H1 (cell line): ENCODE data around the gene DIPK1B. TPM values are rescaled to one million over a fixed set of nuclear protein-coding genes. Genes with fewer than 3 reads are reported as not detected.

Experiments
- CHD2 ChIP-seq: IDR thresholded peaks from 2 replicates; pipeline ENCODE4 v1.6.1; 2012; ENCODE audit warnings: low read length, improper control_type of control experiment
- EP300 ChIP-seq, 2 experiments: IDR thresholded peaks; 1 replicate in 1 of 2; 2 replicates in 1 of 2; pipeline ENCODE4 v1.6.1; 2011 to 2012; ENCODE audit warnings: low read depth in 2 of 2, low read length in 2 of 2, mild to moderate bottlenecking in 2 of 2, borderline replicate concordance in 1 of 2, inconsistent platforms in 1 of 2, moderate library complexity in 1 of 2
- POU5F1 ChIP-seq: IDR thresholded peaks from 2 replicates; pipeline ENCODE4 v1.6.1; 2011; ENCODE audit warnings: low read depth, mild to moderate bottlenecking, low read length, moderate library complexity
- RXRA ChIP-seq: IDR thresholded peaks from 2 replicates; pipeline ENCODE4 v1.6.1; 2011; ENCODE audit warnings: low read depth, mild to moderate bottlenecking, low read length, moderate library complexity; ENCODE audit not compliant: insufficient read depth
- TBP ChIP-seq: IDR thresholded peaks from 2 replicates; pipeline ENCODE4 v1.6.1; 2011; ENCODE audit warnings: low read depth, low read length, improper control_type of control experiment
- TCF12 ChIP-seq: IDR thresholded peaks from 2 replicates; pipeline ENCODE4 v1.6.1; 2011; ENCODE audit warnings: low read depth, mild to moderate bottlenecking, low read length
- polyA plus RNA-seq, 7 experiments: library from polyadenylated mRNA; depleted of rRNA in 3 of 7; stranded (reverse) in 5 of 7; unstranded in 2 of 7; fragments of >200 nt in 5 of 7; fragments of 200-250 nt in 2 of 7; gene quantifications; 1 replicate in 5 of 7; 2 replicates in 1 of 7; 4 replicates in 1 of 7; pipeline versions ENCODE4 v1.2.1 to v1.2.3, GENCODE V29; 2011 to 2013; ENCODE audit warnings: missing spikeins in 2 of 7, mixed read lengths in 2 of 7
- total RNA-seq: library from RNA; stranded (reverse); fragmentation: NEBNext Ultra II Directional; extraction: Animal tissue kit (Norgen Biotek cat#: 25700); gene quantifications from 2 replicates; pipeline ENCODE4 v1.2.1, GENCODE V29; 2021

Gene DIPK1B
- total and polyA plus RNA-seq, 2 of the 8 experiments (the other 6 are each of a cell fraction or from before 2014, with no cell fraction given): 32.3 to 64.8 TPM

DNA sequence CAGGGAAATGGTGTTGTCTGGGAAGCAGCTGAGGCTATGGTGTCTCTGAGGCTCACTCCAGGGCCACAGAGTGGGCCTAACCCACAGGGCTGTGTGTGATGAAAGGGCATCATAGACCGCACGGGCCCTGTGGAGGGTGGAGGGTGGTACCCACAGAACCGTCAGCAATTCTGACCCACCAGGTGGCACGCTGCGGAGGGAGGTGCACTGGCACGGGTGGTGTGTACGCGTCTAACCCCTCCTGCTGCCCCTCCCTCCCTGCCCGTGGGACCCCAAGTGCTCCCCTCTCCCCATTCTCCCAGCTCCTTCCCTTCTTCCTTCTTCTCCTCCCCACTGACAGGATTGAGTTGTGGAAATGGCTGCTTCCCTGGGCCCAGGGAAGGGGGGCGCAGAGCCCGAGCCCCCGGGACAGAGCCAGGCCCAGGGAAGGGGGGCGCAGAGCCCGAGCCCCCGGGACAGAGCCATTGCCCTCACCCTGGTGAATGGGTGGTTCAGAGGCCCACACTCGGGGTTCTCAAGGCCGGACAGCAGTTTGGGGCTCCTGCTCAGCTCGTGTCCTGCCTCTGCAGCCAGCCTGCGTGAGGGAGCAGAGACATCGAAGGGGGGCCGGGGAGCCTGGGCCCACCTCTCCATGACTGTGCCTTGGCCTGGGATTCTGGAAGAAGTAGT lies 23.6 kb downstream of the DIPK1B start (continued):
- TF ChIP-seq EP300 (IDR thresholded peaks at IDR 0.05; ENCODE audit: borderline replicate concordance in 1 of 2, low read depth in 2 of 2, low read length in 2 of 2): no peak
- no peak for TF ChIP-seq TBP
- no peak for TF ChIP-seq RXRA
- TF ChIP-seq POU5F1: no peak
- no peak for TF ChIP-seq CHD2
- TF ChIP-seq TCF12: no peak
